Left kidney (tissue), 2 donors: Measurements from ENCODE around the gene BTBD9. TPM values are rescaled to one million over a fixed set of nuclear protein-coding genes. Genes with fewer than 3 reads are reported as not detected.
"Not testable (repeated sequence)": the region's sequence is repeated elsewhere in the genome, so short reads cannot be mapped to it uniquely, and the experiment has no call there.

Experiments
- DNase-seq: peaks from one replicate; pipeline ENCODE4 v3.0.0-alpha.2; 2013
- polyA plus RNA-seq: library from polyadenylated mRNA; unstranded; fragments of 120-200 nt; gene quantifications from one replicate; pipeline ENCODE4 v1.2.1, GENCODE V29; 2013; ENCODE audit not compliant: insufficient read length

The BTBD9 gene
- polyA plus RNA-seq, 1 donor: 14.5 TPM

DNA sequence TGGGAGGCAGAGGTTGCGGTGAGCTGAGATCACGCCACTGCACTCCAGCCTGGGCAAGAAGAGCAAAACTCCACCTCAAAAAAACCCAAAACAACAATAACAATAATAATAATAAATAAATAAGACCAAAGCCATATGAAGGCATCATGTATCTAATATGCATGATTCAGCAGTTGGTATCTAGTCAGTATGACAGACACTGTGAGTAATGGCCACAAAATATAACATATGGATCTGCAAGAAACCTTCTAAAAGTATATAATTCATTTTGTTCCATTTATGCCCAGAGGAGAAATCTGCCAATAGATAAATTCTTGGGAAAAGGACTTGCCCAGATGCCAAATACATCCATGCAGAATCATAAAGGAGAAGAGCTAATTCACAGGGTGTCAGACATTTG lies 252.3 kb downstream of the BTBD9 start:
- DNase-seq: no peak

DNA sequence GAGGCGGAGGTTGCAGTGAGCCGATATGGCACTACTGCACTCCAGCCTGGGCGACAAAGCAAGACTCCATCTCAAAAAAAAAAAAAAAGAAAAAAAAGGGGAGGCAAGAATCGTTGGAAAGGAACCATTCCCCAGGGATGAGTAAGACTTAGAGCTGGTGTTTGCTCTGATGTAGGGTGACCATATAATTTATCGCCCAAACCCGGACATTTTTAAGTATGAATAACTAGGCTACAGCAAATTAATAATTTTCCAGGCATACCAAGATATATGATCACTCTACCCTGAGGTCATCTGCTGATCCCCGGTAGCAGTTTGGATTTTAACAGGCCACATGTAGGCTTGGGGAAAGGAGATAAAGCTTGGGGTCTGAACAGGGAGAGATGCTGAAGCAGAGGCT lies 260.9 kb downstream of the BTBD9 start:
- no peak for DNase-seq

DNA sequence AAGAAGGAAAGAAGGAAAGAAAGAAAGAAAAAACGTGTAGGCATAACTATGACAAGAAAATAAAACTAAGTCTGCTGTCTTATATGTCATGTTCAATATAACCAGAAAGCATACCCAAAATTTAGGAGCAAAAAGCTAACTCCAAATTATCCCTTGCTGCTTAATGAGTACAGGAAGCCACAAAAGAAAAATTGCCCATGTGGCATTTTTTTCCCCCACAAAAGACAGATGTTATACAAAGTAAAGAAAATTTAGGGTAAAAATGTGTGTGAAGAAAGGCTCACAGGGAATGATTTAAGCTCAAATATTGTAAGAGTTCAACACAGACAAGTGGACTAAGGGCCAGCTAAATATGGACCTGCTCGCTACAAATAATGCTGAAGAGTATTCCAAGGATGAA lies 263.8 kb downstream of the BTBD9 start:
- no peak for DNase-seq

DNA sequence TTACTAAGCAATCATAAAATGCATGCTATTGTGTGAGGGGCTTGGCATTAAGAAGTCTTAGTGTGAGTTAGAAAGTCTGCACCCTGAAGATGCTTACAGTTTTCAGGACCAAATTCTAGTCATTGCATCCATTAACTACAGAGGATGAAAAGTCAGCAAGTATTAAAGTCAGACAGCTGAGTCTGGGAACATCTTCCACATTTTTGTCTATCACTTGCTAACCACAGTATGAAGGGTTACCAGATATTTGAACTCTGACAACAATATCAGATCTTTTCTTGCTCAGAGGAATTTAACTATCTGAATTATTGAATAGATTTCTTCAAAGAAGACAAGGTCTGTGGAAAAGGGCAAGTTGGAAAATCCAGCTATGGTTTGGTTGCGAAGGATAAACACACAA lies 264.4 kb downstream of the BTBD9 start:
- DNase-seq: no peak

- DNase-seq: no peak
These were observed 267.8 kb downstream of the BTBD9 start for GRCh38 chr6:38371881-38372280.

- DNase-seq: peak; percentile 67
These were observed 268.8 kb downstream of the BTBD9 start for GRCh38 chr6:38370653-38371601.

GRCh38 chr6:38367231-38367630 lies 272.5 kb downstream of the BTBD9 start:
- DNase-seq: no peak

GRCh38 chr6:38366234-38366633 lies 273.5 kb downstream of the BTBD9 start:
- DNase-seq: no peak

GRCh38 chr6:38364775-38365174 lies 275.0 kb downstream of the BTBD9 start:
- DNase-seq: no peak

- DNase-seq: no peak
These were observed 275.6 kb downstream of the BTBD9 start for GRCh38 chr6:38364127-38364526.

DNA sequence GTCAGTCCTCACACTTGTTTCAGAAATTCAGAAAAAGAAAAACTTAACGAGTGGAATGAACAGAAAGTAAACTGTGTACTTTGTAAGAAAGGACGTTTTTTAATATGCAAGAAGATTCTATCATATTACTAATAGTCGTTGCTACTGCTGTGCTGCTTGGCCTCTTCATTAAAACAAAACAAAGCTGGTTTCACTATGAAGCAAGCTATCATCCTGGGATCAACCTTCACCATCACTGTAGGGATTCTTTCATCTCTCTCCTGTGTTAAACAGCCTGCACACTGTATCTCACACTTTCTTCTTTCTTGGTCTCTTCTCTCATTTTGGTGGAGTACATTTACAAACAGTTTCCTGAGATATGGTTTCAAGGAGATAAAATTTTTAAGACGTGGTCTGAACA lies 284.2 kb downstream of the BTBD9 start:
- no peak for DNase-seq

GRCh38 chr6:38354905-38355304 lies 284.8 kb downstream of the BTBD9 start:
- DNase-seq: no peak

DNA sequence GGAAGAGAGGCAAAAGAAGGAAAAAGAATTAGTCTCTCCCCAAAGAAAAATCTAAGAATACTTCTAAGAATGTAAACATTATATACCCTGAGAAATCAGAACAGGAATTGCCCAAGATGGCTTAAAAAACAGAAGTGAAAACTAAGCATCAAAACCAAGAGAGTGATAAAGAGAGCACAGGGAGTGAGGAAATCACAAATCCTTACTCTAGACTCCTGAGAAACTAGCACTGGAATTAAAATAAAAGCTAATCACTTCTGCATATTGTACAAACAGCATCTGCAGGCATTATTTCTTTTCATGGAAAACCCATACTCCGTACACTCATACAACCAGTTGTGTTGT lies 285.7 kb downstream of the BTBD9 start:
- DNase-seq: no peak

GRCh38 chr6:38353310-38354036 lies 286.3 kb downstream of the BTBD9 start:
- DNase-seq: no peak

DNA sequence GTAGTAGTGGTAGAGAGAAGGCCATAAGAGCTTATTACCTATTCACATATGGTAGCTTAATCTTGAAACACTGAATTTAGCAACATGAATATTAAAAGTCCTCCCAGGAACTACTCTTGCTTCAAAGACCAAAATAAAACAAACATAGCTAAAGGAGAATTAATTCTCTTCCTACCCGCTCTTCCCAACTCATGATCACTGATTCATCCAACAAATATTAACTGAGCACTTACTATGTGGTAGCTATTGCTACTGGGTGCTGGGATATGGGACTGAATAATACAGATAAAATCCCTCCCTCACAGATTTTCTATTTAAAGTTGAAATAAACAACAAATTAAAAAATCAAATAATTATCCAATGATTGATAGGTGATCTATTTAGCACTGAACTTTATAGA lies 287.1 kb downstream of the BTBD9 start:
- no peak for DNase-seq

GRCh38 chr6:38350942-38351341 lies 288.8 kb downstream of the BTBD9 start:
- DNase-seq: peak; percentile 44

GRCh38 chr6:38350220-38350619 lies 289.5 kb downstream of the BTBD9 start:
- DNase-seq: no peak

GRCh38 chr6:38349795-38350194 lies 289.9 kb downstream of the BTBD9 start:
- DNase-seq: no peak

DNA sequence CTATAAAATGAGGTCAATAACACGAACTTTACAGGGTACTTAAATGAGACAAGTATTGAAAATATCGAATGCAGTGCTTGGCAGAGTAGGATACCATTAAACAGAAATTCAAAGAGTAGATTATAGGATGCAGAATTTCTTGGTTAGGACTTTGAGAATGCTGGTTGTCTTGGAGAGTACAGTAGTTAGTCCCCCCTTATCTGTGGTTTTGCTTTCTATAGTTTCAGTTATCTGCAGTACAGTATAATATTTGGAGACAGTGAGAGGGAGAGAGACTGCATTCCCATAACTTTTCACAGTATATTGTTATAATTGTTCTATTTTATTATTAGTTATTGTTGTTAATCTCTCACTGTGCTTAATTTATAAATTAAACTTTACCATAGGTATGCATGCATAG lies 290.5 kb downstream of the BTBD9 start:
- DNase-seq: no peak

- DNase-seq: no peak
These were observed 291.4 kb downstream of the BTBD9 start for GRCh38 chr6:38348371-38348770.

DNA sequence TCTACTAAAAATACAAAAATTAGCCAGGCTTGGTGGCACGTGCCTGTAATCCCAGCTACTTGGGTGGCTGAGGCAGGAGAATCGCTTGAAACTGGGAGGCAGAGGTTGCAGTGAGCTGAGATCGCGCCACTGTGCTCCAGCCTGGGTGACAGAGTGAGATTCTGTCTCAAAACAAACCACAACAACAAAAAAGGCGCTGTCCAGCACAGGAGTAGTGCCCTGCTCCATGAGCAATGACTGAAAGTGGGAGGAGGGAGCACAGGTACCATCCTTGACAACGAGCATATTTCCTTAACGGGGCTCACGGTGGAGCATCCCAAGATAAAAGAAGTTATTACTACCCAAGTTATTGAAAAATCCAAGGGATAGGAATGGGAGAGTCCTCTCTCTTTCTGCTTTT lies 291.9 kb downstream of the BTBD9 start:
- DNase-seq: not testable (repeated sequence)

- no peak for DNase-seq
These were observed 293.2 kb downstream of the BTBD9 start for GRCh38 chr6:38346291-38347079.

- DNase-seq: no peak
These were observed 294.1 kb downstream of the BTBD9 start for GRCh38 chr6:38345586-38345985.
